ENCODE results near the gene TLX2.

TLX2 gene

DNA sequence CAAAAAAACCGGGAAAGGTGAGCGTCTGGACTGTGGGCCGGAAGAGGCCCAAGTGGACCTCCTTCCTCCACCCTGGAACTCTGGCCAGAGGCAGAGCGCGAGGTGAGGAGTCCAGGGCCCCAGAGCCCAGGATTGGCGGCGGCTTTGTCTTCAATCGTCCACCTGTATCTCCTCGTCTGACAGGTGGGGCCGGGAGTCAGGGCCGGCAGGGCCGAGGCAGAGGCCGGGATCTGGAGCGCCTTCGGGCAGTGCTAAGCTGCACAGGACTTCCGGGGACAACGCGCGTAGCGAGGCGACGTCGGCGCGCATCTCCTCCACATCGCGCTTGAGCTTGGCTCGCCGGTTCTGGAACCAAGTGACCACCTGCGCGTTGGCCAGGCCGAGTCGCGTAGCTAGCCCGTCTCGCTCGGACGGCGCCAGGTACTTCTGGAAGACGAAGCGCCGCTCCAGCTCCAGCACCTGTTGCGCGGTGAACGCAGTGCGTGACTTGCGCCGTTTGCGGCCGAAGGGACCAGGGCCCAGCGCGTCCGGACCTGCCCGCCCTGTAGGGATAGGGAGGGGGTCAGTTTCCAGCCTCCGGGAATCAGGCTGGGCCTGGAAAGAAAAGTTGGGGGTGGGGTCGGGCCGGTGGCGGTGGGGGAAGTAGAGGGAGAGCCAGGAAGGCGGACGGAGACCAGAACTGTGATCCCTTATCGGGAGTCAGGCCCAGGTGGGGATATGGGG is 16.3 kb upstream of the TLX2 start:
- no peak for DNase-seq

GRCh38 chr2:74498500-74499266 is 15.6 kb upstream of the TLX2 start:
- DNase-seq: no peak

- DNase-seq: no peak
Observed at GRCh38 chr2:74499267-74499939, 14.8 kb upstream of the TLX2 start, which contains the start of gene LBX2. Gene LBX2 (minus strand): TSS chr2:74499603. CDS start chr2:74499537, 66 bp downstream.

GRCh38 chr2:74499940-74500577 is 14.2 kb upstream of the TLX2 start:
- DNase-seq: no peak

DNA sequence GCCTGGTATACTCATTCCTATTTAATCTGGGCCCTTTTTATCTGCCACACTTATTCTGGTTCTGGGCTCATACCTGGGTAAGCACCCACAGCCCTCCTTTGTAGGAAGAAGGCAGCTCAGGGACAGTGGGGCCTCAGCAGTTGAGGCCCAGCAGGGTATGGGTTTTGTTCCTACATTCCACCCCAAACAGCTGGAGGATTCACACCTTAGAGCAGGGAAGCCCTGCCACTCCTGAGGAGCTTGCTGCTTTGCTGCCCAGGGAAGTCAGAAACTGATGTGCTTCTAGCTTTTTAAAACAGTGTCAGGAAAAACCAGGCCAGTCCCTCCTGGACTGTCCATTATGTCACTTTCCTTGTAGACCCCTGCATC is 13.7 kb upstream of the TLX2 start:
- DNase-seq: no peak

GRCh38 chr2:74501335-74502071 is 12.7 kb upstream of the TLX2 start:
- DNase-seq: no peak

DNA sequence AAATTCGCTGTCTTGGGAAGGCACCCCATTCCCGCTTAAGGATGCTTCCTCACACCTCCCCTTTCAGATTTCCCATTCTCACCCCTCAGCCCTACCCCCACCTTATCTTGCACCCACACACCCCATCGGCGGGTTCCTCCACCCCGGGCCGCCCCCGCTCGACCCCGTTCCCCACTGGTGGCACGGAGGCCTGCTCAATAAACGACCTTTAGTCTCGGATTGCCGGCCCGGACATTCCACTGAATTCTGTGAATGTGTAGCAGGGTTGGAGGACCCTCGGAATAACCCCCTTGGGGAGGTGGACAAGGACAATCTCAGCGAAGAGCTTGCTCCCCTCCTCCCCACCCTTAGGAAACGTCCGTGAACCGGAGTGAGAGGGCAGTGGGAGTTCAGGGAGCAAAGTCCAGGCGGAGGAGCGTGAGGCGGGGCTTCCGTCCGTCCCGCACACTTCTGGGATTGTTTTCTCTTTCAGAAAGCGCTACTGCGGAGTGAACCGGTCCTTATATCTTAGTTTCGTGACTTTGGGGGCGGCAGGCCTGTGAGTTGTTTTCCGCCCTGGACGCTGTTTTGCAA is 12.0 kb upstream of the TLX2 start:
- DNase-seq: no peak

- peak; percentile 71 for DNase-seq
Observed at GRCh38 chr2:74502720-74503505, 11.3 kb upstream of the TLX2 start.

DNA sequence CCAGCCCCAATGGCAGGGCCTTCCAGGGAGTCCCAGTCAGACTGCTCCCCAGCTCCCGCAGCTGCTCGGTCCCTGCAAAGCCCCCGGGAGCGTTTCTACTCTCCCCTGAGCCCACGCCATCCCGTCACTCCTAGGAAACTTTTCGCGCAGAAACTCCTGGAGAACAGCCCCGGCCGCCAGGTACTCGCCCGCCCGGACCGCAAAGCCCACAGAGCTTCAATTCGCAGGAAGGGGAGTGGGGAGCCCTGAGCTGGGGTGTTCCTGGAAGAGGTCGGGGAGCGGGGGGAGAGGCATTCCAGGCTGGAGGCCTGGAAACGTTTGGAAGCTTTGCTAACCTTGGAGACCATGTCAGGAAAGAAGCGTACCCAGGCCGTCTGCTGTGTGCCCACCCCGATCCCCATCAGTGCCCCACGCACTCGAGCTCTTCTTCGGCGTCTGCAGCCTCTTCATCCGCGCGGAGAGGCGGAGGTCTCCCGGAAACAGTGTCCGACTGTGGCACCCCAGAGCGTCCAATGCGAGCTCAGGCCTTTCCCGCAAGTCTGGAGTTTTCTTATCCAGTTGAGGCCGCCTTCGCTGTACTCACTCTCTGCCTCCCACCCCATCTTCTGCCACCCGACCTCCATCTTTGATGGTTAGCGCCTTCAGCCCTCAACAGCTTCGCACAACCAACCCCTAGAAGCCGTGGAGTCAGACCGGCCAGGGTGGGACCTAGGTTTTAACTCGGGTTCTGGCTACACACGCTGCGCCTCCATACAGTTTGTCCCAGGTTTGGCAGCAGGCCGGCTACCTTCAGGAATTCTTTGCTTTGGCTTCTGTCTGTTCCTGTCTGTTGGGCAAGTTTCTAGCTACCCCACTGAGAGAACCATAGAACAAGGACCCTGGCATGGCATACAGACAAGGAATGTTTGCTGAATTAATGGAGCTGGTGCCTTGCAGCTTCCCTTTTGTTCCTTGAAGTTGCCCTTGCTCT is 10.5 kb upstream of the TLX2 start:
- DNase-seq: no peak

GRCh38 chr2:74504591-74504990 is 9.7 kb upstream of the TLX2 start:
- DNase-seq: no peak

- DNase-seq: no peak
Observed at GRCh38 chr2:74505448-74506246, 8.6 kb upstream of the TLX2 start.

DNA sequence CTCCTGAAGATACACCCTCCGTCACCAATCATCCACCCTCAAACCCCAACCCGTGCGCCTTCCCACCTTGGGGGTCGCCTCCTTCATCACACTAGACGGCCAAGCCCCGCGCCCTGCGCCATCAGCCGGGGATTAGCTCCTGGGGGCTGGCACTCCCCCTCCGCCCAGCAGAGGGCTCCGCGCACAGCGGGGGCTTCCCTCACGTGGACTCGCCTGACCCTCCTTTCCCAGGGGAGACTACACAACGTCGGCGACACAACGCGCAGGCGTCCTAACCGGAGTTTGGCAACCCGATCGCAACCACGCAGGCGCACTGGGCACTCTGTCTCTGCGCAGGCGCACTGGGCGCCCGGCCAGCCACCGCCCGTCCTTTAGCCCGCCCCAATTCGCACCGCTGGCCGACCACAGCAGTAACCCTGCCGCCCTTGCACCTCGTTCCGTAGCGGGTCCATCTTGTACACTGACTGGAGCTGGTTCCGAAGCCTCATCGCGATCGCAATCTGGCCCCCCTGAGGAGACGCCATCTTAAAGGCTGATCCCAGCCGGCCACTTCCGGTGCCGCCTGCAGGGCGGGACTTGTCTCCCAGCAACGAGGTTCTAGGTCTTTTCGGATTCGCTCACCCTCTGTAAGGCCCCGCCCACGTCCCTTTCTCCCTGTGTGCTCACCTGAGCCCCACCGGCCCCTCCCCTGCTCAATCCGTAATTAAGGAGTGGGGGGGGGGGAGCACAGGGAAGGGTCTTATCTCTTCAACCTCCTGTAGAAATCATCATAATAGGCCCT is 6.9 kb upstream of the TLX2 start, which contains the start of gene PCGF1:
TSS of gene PCGF1 (minus strand) at position 551 of the 781 bp plus-strand sequence. CDS start at position 524, 27 bp downstream.
- DNase-seq: peak; percentile 98

DNA sequence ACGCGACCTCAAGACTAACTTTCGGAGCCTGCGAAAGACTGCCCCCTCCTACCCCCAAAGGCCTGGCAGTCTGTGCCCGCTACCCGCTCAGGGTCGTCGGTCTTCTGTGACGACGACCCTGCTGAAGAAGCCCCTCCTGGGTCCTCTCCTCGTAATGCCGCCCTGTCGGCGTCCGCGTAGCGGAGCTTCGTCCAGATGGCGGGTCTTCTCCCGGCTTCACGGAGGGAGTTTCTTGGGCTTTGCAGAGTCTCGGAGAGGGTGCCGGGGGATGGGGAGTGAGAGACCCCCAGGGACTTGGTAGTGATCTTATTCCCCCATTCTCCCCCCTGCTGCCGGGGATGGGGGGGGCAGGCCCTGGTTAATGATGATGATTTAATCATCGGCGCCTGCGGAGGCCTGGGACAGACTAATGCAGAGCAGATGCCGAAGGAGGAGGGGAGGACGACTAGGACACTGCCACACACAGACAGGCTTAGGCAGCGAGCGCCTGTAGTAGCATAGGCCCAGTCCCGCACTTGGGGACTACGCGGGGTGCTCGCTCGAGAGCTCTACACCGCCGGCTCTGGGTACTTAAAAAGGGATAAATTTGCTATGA is 6.2 kb upstream of the TLX2 start:
- DNase-seq: no peak

DNA sequence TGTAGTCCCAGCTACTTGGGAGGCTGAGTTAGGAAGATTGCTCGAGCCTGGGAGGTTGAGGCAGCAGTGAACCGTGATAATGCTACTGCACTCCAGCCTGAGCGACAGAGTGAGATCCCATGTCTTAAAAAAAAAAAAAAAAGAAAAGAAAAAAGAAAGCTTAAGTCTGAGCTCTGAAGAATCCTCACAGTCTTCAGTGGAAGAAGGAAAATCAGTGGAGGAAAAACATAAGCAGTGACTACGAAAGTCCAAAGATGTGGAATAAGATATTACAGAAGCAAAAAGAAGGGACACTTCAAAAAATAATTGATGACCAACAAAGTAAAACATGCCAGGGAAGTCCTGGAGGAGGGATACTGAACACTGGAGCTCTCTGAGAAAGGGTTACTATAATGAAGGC is 4.0 kb upstream of the TLX2 start:
- no peak for DNase-seq

- no peak for DNase-seq
Observed at GRCh38 chr2:74511104-74511989, 2.9 kb upstream of the TLX2 start.

DNA sequence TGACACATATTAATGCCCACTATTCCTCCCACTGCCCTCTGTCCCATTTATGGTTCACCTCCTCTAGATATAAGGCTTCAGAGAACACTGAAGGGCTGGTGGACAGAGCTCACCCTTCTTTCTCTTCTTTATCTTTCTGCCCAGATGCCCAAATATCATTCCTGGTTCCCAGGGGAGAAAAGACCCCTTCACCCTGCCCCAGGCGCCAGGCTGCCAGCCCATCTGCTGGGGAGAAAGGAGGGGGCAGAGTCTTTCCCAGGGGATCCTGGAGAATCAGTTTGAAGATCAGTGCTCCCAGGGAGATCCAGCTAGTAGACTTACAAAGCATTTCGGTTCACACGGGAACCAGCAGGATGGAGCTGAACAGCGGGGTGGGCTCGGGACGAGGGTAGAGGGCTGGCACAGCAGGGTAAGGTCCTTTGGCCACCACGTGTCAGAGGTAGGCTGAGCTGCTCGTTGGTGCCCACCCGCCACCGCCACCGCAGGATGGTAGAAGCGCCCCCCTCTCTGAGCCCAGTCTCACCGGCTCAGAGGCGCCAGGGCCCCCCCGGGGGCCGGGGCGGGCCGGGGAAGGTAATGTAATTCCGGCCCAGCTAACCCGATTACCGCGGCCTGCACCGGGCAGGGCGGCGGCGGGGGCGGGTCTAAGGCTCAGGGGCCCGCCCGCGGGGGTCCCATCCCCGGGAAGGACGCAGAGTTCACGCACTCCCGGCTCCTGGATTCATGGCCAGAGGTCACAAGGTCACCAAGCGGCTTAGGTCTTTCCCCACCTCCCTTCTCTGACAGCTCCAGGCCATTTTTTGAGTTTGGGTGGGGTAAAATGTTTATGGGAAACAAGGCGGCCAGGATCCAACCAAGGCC is 1.3 kb upstream of the TLX2 start:
- no peak for DNase-seq
